GM18873 (cell line): ENCODE results near the gene STX5.
A peak's percentile ranks its signal among the peaks of the same experiment; 100 is the strongest.
"Not testable (repeated sequence)": the region's sequence is repeated elsewhere in the genome, so short reads cannot be mapped to it uniquely, and the experiment has no call there.

ENCODE experiments used
- ATAC-seq: cut with Tn5 transposase; IDR thresholded peaks from one replicate; pipeline ENCODE4 v1.9.1; 2021; ENCODE audit warnings: mild to moderate bottlenecking, moderate library complexity, moderate number of reproducible peaks; ENCODE audit not compliant: unreplicated experiment, low FRiP score

STX5 gene

DNA sequence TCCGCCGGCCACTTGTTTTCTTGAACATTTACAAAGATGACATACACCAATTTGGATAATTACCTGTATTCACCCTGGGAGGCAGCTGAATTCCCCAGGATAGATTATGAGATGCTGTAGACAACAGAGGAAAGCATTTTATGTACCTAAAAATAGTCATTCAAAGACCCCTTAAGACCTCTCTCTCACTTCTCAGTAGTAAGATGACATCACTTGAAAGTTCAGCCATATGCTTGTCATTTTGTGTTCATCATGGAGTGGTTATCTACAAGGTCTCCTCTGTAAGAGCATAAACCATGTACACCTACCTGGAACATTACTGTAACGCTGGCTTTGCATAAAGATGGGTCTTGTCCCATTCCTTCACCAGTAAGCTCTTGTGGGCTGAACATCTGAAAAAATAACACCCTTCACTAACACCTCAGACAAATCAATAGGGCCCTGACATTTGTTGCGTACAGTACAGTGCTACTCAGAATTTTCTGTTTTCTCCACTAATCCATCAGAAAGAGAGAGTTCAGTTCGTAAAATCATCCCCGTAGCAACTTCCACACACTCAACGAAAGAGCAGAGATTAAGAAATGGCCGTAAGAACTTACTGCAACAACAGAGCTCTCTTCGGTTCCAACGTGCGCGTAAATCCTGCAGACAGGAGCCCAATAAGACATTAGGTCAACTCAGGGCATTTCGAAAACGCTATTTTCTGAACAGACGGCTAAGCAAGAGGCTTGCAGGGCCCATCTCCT, 23.1 kb upstream of the STX5 start:
- no peak for ATAC-seq

DNA sequence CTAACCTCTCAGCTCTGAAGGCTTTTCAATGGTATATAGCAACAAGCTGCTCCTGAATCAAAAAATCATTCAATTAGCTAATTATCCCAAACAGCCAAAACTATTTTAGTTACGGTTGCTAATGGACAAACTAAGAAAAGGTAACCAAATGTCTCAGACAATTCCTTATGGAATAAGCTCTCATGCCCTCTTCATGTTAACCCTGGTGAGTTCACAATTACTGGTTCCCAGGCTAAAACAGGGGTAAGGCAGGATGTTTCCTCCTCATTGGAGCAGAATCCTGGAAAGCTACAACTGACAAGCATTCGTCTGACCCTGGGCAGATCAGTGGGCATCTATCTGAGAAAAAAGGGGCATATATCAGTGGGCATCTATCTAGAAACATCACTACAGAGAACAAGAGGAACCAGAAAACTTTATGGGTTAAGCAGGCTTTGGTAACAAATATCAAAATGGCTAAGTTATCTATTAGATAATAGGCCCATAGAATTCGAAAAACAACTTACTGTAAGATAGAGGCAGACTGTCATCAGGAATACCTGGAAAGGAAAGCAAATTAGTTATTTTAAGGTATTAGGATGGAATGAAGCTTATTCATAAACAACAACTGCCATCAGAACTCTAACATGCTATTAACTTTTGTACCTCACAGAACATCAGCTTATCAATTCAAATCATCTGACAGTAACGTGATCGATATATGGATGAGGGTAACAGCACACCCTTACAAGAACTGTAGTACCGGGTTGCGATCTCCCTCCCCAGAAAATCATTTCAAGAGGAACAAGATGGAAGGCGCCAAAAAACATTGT, 22.4 kb upstream of the STX5 start:
- ATAC-seq, result no peak

DNA sequence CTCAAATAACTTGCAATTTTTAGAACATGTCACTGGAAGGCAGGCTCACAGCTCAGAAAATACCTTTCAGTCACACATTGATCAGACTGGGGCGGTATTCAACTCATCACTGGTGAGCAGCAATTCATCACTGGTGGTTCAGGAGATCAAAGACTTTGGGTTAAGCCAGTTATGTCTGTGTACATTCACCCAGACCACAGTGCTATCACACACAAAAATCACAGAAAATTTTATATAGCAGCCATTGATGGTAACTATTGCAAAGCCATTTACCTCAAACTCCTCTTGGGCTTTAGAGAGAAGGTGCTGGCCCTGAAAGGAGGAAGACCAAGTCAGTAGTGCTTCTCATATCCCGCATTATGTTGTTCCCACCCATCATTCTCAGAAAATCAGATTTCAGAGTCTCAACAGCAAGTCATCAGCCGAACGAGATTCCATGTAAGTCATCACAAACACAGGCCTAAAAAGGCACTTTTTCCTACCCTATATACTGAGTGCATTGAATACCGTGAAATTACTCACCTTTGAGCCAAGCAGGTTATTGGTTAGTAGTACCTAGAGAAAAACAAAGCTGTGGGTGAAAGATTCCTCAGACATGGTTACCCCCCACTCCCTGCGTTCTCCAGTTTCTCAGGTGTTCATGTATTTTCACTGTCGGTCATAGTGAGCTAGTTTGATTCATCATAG, 21.6 kb upstream of the STX5 start:
- no peak for ATAC-seq

DNA sequence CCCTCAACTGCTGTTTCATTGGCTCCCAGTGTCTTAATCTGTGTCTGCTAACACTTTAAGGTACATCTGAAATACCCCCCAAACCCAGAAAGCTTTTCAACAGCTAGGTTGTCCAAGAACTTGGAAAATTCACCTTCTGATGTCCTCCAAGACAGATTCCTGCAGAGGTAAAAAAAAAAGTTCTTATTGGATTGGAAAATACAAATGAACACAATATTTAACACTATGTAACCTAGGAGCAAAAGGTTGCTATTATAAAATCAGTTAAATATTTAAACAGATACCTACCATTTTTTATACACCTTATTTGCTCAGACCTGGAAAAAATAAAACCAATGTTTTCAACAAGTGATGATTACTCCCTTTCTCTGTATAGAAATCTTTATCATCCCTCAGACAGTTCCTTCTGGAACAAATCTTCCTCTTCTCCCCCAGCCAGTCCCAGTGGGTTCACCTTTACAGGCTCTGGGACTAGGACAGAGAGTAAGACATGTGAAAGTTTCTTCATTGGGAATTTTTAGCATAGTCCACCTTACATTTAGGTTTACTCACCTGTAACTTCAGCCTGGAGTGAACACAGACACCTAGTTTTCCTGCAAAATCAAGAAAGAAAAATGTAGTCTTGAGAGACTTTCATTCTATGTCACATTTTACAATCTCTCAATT, 20.8 kb upstream of the STX5 start:
- ATAC-seq, result no peak

DNA sequence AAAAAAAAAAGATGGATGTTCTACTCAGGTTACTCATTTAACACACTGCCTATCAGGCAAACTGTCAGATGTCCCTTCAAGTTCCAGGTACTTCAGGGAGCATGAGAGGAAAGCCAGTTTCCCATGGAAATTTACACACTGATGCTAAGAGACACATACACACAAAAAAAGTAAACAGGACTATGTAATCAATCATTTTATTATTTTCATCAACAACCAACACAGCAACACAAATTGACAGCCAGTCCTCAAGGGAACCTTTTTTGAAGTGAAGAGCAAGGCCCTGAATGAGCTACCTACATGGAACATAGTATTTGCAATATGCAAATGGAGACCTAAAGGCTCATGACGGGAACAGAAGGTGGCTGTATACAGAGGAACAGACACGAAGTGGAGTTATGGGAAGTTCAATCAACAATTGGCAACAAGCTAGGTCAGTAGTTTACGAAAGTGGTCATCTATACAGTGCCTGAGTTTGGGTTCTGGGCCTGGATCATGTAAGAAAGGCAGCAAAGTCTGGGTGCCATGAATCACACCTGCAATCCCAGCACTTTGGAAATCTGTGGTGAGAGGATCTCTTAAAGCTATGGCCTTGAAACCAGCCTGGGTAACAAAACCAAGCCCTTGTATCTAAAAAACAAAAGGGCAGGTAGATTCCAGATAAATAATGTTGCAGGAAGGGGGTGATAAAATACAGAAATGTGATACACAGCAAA, 20.1 kb upstream of the STX5 start:
- no peak for ATAC-seq

DNA sequence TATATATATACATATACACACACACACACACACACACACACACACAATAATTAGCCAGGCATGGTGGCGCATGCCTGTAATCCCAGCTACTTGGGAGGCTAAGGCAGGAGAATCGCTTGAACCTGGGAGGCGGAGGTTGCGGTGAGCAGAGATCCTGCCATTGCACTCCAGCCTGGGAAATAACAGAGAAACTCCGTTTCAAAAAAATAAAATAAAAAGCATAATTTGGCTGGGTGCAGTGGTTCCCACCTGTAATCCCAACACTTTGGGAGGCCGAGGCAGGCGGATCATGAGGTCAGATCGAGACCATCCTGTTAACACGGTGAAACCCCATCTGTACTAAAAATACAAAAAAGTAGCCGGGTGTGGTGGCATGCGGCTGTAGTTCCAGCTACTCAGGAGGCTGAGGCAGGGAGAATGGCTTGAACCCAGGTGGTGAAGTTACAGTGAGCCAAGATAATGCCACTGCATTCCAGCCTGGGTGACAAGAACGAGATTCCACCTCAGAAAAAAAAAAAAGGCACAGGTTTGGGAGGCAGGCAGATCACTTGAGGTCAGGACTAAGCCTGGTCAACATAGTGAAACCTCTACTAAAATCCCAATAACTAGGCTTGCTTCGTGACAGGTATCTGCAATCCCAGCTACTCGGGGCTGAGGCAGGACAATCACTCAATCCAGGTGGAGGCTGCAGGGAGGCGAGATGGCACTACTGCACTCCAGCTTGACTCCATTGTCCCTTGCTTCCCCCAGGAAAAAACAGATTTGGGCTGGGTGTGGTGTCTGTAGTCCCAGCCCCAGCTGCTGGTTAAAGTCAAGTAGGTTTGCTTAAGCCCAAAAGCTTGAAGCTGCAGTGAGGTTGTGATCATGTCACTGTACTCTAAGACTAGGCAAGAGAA, 19.3 kb upstream of the STX5 start:
- no peak for ATAC-seq

DNA sequence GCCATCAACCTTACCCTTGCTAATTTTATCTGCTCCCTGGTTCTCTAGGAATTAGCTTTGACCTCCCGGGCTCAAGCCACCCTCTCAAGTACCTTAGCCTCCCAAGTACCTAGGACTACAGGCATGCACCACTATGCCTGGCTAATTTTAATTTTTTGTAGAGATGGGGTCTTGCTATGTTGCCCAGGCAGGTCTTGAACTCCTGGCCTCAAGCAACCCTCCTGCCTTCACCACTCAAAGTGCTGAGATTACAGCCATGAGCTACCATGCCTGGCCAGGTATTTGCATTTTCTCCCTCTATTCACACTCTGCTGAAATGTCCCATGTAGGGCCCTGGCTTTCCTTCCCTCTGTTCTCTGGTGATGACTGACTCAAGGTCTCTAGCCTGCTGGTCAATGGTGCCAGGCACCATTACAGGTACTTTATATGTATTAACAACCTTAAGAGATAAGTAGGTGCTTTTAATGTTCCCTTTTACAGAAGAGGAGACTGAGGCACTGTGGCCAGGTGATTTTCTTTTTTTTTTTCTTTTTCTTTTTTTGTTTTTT, 16.0 kb upstream of the STX5 start:
- ATAC-seq, result no peak

DNA sequence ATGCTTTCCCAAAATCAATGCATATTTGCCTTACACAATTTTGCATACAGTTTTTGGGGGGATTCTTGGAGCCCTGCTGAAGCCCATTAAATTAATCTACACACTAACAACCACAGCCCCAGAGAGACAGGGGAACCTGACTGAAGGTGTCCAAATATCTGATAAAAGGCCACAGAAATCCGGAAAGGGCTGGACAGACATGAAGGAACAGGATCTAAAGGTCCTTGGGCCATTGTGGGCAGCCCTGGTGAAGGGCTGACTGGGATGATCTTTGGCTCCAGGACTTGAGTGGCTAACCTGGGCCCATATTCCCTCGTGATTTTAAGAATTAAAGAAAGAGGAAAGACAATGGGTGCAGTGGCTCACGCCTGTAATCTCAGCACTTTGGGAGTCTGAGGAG, 14.3 kb upstream of the STX5 start:
- no peak for ATAC-seq

DNA sequence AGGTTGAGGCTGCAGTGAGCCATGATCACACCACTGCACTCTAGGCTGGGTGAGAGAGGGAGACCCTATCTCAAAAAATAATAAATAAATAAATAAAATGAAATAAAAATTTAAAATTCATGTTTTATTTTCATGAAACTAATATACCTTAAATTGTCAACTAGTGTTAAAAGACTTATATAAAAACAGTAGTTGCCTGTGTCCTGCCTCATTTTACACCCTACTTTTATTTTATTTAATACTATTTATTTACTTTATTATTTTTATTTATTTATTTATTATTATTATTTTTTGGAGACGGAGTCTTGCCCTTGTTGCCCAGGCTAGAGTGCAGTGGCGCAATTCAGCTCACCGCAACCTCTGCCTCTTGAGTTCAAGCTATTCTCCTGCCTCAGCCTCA, 12.3 kb upstream of the STX5 start:
- ATAC-seq, result no peak

DNA sequence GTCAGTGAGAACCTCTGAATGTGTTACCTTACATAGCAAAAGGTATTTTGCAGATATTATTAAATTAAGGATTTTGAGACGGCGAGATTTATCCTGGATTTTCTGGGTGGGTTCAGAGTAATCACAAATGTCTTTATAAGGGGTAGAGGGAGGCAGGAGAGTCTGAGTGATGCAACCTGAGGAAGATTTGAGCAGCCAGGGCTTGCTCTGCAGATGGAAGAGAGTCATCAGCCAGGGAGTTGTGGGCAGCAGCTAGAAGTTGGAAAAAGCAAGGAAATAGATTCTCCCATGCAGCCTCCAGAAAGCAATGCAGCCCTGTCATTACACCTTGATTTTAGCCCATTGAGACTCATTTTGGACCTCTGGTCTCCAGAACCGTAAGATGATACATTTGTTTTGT, 11.6 kb upstream of the STX5 start:
- ATAC-seq, result no peak

DNA sequence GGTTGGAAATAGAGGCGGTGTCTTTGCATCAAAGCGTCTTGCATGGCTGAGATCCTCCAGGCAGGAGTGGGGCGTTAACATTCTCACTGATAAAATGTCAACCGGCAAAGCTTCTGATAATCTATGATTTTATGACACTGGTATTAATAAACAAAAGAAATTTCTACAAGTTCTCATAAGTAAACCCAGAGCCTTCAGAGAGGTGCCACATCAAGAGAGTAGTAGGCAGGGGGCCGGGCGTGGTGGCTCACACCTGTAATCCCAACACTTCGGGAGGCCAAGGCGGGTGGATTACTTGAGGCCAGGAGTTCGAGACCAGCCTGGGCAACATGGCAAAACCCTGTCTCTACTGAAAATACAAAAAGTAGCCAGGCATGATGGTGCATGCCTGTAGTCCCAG, 11.0 kb upstream of the STX5 start:
- ATAC-seq, result not testable (repeated sequence)

DNA sequence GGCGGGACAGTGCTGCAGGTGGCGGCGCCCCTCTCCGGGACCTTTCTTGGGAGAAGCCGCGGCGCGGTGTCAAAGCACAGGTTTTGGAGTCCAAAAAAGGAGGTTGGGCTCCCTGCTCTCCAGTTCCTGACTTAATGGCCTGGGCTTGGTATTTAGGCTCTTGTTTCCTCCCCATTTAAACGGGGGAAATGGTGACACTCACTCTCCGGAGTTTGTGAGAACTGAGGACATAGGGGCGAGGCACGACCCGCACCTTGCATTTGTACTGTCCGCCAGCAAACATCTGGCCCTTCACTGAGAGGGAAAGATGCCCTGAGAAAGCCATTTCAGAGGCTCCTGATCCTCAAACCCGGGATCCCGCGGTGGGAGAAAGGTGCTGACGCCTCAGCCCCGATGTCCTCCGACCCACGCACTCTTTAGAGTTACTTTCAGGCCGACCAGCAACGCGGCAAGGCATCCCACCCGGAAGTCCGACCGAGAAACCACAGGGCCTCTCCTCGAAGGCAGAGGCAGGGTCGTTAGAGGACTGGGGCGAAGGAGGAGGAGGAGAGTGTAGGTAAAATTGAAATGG, 10.4 kb upstream of the STX5 start:
- no peak for ATAC-seq

DNA sequence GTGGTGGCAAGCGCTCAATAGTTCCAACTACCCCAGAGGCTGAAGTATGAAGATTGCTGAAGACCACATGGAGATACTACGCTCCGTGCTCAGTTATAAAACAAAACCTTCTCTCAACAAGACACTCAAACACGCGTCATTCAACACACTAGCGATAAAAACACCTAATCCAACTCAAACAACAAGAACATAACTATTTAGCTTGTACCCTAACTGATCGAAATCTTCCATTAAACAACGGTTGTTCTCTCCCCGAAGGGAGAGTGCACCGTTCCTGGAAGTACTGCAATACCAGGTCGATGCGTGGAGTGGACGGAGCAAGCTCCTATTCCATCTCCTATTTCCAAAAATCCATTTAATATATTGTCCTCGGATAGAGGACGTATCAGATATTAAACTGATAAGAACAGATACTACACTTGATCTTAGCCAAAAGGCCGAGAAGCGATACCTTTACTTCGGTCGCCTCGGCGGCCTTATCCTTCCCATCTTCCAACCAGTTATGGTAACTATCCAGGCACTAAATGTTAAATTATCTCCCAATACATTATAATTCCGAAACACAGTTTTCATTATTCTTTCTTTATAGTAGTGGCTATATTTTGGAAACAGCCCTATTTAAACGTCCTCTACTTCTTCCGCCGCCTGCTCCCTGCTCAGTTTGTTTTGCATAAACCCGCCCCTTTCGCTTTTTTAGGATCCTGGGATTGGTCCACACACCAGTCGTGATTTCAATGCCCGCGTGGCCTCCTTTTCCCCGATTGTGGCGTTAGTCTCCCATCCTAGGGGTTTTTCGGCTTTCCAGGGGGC, 9.7 kb upstream of the STX5 start:
- ATAC-seq, result peak; percentile 53

DNA sequence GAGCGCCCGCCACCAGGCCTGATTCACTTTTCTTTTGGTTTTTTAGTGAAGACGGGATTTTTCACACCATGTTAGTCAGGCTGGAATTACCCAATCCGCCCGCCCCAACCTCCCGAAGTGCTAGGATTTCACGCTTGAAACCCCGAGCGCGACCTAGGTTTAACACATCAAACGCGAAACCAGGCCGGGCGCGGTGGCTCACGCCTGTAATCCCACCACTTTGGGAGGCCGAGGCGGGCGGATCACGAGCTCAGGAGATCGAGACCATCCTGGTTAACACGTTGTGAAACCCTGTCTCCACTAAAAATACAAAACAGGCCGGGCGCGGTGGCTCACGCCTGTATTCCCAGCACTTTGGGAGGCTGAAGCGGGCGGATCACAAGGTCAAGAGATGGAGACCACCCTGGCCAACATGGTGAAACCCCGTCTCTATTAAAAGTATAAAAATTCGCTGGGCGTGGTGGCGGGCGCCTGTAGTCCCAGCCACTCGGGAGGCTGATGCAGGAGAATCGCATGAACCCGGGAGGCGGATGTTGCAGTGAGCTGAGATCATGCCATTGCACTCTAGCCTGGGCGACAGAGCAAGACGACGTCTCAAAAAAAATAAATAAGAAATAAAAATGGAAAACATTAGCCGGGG, 9.0 kb upstream of the STX5 start:
- ATAC-seq, result not testable (repeated sequence)

DNA sequence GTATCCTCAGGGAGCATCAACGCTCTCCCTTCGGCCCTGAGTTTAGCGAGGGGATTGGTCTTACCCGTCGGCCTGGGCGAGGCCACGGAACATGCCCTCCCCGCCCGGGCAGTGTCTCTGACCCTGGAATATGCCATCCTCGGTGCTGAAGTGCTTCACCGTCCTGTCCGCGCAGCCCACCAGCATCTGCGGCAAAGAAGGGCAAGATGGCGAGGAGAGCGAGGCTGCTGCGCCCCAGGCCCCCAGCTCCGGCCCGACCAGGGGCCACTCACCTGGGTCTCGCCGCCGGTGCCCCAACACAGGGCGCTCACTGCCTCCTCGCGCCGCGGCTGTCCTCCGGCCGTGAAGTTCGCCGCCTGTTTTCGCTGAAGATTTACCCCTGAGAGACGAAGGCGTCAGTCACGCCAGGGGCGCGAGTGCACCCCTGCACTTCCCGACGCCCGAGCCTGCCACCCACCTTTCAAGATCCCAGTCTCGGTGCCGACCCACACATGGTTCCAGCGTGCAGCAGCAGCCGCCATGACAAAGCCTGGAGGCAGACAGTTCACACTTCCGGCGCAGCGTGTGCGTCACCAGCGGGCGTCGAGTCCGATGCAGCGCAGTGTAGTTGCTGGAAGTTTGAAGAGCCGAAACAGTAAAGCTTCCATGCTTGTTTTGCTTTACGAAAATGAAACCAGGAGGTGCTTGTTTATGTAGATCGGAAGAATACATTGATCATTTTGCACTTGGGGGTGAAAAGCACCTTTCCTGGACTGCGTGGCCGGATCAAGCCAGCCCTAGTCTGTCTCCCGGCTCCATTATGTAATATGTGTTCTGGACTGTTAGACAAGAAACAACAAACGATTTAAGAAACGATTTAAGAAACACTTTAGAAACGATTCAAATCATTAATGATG, 7.4 kb upstream of the STX5 start, which contains the start of gene WDR74:
Gene WDR74, minus strand, starts transcription at position 541 of the 896 bp plus-strand sequence. Its CDS starts 20 bp downstream, at position 521.
- peak; percentile 46 for ATAC-seq

DNA sequence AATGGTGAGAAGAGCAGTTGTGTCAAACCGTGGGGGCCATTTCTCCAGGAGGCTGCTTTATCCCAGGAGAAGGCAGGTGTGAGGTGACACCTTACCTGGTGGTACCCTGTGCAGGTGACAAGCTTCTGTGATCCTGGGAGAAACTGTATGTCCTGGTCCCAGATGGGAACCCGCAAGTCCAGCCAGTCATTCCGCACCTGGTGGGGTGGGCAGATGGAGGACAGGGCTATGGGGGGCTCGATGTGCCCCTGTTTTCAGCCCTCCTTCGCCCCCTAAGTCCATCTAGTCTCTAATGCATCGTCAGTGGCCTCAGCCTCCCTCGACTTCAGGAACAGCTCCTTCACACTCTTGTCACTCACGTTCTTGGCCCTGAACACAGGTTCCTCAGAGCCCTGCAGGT, 3.5 kb upstream of the STX5 start:
- ATAC-seq, result no peak
